Fibroblast of skin of right biceps (primary cell): Measurements from ENCODE around the gene HSPE1.
"Not testable (repeated sequence)": the region's sequence is repeated elsewhere in the genome, so short reads cannot be mapped to it uniquely, and the experiment has no call there.

ENCODE experiments used
- DNase-seq: peaks from one replicate; pipeline ENCODE4 v3.0.0-alpha.2; 2013

HSPE1 gene

DNA sequence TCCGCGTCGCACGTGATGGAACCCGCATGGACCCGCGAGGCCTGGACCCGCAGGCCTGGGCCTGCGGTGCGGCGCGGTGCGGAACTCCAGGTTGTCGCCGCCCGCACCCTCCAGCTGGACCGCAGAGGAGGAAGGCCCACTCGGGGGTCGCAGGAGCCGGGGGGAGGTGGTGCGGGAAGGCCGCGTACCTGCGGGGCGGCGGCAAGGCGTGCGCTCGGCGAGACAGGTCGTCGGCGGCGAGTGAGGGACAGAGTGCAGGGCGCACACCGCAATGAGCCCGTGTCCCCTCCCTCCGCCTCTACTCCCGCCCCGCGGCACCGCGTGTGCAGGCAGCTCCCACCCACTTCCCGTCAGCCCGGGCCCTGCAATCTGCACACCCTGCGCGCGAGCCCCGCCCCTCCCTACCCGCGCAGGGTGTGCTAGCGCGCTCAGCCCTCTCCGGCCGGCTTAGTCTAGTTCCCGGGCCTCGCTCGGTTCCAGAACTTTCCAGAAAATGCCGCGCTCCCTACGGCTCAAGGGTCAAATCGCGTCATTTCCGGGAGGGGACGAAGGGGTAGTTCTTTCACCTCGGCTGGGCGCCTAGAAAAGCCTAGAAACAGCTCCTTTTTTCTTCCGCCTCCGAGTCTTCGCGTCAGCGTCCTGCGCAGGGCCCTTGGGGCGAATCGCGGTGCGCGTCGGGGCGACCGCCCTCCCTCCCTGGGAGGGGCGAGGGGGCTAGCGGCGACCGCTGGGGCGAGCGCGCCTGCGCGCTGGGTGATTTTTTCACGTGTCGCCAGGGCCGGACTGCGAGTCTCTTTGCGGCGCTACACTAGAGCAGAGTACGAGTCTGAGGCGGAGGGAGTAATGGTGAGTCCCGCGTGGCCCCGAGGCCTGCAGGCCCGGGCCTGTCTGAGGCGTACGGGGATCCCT, at the start of gene HSPE1, which contains the start of gene HSPD1:
Gene HSPE1 (plus strand): TSS at position 786 of the 909 bp plus-strand sequence. CDS start 58 bp downstream, at position 844.
Gene HSPD1 (minus strand): TSS at position 247 of the 909 bp plus-strand sequence. CDS start 992 bp downstream, outside the sequence.
- DNase-seq = peak; percentile 100

DNA sequence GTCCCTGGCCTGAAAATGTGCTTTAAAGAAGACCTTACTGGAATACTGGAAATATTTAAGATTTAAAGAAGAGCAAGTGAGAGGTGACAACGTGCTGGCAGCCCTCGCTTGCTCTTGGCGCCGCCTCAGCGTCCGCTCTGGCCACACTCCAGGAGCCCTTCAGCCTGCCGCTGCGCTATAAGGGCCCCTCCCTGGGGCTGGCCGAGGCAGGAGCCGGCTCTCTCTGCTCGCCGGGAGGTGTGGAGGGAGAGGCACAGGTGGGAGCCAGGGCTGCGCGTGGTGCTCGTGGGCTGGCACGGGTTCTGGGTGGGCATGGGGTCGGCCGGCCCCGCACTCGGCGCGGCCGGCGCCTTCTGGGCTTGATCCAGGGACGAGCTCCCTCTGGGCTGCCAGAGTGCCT, 49.7 kb upstream of the HSPE1 start:
- DNase-seq = no peak

DNA sequence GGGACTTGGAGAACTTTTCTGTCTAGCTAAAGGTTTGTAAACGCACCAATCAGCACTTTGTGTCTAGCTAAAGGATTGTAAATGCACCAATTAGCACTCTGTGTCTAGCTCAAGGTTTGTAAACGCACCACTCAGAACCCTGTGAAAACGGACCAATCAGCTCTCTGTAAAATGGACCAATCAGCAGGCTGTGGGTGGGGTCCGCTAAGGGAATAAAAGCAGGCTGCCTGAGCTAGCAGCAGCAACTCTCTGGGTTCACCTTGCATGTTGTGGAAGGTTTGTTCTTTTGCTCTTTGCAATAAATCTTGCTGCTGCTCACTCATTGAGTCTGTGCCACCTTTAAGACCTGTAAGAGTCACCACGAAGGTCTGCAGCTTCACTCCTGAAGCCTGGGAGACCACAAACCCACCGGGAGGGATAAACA, 49.2 kb upstream of the HSPE1 start:
- DNase-seq = not testable (repeated sequence)

DNA sequence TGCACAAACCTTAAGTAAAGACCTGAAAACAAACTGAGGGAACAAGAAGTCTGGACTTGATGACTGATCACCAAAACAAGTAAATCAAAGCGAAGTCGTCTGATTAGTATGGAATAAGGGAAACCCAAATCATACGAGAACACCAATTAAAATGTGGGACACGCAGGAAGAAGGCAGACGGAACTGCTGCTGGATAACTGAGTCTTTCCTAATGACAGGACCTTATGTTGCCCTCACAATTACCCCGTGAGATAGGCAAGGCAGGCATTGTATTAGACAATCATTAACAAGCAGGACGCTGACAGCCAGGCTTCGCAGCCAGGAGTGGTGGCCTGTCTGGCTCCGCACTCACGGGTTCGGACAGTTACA, 47.4 kb upstream of the HSPE1 start:
- no peak for DNase-seq

DNA sequence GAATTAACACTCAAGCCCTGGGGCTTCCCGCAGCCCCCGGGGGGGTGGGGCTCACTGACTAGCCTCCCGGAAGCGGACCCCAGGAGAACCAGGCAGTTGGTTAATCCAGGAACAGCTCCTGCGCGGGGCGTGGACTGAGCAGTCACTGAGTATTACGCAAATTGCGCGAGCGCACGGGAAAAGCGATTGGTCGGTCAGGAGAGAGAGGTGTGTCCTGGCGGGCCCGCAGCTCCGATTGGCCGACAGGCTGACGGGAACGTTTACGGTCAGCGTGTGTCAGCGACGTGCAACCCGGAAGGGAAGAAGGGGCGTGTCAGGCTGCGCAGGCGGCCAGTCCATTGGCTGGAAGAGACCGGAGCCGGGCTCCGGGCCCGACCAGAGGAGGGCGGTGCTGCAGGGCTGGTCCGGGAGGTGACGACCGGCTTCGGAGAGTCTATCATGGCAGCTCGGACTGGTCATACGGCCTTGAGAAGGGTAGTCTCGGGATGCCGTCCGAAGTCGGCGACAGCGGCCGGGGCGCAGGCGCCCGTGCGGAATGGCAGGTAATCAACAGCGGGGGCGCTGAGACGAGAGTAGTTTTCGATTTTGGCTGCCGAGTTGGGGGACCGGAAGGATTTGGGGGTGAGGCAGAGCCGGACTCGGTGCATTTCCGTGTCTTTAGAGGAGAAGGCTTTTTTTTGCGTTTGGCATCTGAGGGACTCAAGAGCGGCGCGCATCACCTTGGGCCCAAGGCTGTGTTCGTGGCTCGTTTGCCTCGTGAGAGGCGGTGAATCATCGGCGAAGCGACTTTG, 46.9 kb upstream of the HSPE1 start, which contains the start of gene COQ10B:
Gene COQ10B (plus strand): TSS at position 430 of the 791 bp plus-strand sequence. CDS start 9 bp downstream, at position 439.
- peak; percentile 100 for DNase-seq

DNA sequence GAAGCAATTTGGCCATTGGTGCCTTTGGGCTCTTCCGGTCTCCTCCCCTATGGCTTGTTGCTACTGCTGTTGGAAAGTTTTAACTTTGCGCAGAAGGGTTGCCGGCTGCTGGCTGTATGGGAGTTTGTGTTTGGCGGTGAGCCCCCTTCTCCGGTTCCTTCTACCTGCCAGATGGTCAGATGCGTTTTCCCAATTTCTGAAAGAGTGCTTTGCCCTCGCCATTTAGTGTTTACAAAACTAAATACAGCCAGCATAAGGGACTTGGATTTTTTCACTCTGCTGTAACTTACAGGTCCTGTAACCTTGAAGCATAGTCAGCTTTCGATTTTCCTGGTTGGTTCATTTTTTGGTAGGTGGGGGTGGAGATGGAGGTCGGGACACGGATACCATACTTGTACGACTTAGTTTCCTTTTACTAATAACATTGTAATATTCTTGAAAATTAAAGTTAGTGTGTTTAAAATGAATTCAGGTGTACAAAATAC, 46.2 kb upstream of the HSPE1 start:
- no peak for DNase-seq

DNA sequence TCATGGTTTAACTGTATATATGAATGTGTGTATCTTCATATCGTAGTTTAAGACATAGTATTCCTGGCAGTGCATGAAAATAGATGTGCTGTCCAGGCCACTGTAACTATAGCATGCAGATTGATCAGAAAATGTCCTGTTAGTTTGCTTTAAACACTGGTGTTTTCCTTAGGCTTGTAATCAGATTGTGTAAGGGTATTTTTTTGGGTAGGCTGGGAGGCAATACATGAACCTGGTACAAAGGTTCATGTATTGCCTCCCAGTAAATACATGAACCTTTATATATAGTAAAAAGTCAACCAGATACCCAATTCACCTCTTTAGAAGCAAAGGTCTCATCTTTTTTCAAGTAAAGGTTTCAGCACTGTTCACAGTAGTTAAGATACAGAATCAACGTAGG, 45.3 kb upstream of the HSPE1 start:
- no peak for DNase-seq

DNA sequence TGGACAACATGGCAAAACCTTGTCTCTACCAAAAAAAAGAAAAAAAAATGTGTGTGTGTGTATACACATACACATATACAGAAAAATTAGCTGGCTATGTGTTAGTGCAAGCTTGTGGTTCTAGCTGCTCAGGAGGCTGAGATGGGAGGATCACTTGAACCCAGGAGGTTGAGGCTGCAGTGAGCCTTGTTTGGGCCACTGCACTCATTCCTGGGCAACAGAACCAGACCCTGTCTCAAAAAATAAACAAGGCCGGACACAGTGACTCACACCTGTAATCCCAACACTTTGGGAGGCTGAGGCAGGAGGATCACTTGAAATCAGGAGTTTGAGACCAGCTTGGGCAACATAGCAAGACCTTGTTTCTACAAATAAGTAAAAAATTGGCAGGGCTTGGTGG, 44.8 kb upstream of the HSPE1 start:
- no peak for DNase-seq

DNA sequence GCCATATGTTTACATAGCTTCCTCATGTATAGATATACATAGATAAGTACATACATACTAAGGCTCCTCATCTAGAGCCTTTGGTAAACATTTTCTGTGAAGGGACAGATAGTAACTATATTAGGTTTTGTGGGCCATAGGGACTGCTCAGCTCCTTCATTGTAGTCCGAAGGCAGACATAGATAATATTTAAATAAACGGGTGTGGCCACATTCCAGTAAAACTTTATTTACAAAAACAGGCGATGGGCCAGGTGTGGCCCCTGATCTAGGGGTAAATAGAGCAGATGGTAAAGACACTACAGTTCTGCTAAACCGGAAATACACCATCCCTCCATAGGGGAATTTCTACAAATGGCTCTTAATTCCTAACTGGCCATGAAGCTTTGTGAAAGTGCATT, 39.5 kb upstream of the HSPE1 start:
- no peak for DNase-seq

DNA sequence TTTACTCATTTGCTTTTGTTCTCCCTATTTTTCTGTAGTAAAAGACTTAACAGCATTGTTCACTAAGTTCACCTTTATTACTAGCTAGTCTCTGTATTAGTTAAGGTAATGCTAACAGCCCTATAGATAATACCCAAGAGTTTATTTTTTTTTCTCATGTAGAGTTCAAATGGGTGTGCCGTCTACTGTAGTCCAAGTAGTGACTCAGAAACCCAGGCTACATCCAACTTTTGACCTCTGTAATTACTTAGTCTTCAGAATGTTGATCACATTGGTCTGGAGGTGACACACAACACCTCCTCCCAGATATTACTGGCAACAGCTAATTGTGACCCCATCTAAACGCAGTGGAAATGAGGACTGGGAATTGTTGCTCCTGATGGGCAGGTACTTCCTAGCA, 39.1 kb upstream of the HSPE1 start:
- DNase-seq = no peak

DNA sequence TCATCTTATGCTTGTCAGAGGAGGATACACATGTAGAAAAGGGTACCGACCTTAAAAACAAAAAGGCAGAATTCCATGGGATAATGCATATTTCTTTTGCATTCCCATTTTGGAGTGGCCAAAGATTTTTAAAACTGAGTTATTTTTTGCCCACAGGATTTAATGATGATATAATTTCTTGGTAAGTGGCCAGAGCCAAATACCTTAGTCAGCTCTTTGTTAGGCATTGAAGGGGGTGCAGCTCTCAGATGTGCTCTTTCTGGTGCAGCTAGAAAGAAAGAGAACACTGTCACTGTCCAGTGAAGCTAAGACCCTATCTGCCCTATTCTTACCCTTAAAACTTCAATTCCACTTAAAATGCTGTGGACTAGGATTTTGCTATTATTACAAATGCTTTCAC, 36.0 kb upstream of the HSPE1 start:
- peak; percentile 46 for DNase-seq

DNA sequence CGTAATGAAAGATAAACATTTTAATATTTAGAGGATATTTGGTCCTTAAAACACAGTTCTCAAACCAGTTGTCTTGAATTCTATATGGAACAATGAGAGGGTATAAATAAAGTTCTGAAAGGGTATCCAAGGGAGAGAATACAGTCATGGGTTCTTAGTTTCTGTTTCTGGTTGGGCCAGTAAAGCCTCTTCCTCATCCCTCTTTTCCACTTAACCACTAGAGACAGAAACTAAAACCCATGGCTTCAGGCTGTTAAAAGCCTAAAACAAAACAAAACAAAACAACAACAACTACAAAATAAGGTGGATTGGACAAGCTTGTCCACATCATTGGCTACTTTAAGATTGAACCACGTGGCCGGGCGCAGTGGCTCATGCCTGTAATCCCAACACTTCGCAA, 28.0 kb upstream of the HSPE1 start:
- no peak for DNase-seq

DNA sequence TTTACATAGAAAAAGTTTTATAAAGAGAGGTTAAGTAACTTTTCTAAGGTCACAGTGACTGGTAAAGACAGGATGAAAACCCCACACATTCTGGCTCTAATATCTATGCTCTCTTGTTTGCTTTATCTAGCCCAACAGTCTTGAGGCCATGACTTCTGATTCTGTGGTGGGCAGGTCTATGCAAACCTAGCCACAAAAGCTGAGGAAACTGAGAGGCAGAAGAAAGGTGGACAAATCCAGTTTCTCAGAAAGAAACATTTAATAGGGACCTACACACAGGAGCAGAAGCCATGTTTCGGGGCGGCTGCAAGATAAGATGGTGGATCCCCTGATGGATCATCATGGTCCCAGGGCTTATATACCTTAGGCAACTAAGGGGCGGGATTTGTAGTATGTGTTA, 22.4 kb upstream of the HSPE1 start:
- DNase-seq = no peak

DNA sequence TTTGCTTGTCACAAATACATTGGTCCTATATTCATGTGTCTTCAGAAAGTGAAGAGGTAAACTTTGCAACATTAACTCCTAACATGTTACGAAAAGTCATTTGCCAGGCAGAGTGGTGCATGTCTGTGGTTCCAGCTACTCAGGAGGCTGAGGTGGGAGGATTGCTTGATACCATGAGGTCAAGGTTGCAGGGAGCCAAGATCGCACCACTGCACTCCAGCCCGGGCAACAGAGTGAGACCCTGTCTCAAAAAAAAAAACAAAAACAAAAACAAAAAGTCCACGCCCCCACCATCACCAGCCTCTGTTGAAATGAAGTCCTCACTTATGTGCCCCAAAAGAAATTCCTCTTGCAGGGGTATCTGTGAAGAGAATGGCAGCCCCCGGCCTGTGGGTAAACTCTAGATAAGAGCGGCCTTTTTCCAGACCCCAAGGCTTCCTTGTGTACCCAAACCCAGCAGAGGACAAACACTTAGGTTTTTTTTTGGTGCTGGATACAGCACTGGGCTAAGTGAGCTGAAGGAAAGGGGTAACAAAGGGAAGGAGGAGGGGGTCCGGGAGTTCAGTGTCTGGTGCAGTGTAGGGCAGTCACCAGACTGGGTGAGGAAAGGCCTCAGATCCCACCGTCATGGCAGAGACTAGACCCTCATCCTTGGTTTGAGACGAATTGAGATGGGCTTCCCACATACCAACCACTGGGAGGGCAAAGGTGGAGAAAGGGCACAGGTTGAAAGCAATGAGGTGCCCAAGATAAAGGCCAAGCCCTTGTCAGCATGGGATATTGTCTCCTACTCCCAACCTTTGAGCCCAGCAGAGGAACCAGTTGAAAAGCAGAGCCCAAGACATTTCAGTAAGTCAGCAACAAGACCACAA, 19.8 kb upstream of the HSPE1 start:
- no peak for DNase-seq

DNA sequence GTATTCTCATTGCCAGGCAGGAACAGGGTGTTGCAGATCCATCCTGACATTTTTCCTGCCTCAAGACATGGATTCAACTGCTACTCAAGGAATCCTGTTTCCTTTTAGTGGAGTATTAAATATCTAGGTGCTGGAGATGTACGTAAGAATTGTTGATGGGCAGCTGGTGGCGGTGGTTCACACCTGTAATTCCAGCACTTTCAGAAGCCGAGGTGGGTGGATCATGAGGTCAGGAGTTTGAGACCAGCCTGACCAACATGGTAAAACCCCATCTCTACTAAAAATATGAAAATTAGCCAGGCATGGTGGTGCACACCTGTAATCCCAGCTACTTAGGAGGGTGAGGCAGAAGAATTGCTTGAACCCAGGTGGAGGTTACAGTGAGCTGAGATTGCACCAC, 15.9 kb upstream of the HSPE1 start:
- not testable (repeated sequence) for DNase-seq

DNA sequence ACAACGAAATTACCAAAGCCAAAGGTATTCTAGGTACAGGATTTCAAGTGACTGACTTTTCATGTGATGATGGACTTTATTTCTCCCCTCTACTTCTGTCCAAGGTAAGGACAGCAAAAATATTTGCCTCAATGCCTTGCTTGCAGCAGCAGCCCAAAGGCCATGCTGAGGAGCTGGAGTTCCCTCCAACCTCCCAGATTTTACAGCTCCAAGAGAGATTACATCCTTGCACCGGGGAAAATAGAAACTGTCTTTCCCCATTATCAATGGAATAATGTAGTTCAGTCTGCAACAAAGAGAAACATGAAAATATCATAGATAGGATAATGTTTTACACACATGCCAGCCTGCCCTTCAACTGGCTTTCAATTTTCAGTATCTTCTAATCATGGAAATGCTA, 14.0 kb upstream of the HSPE1 start:
- DNase-seq = no peak

DNA sequence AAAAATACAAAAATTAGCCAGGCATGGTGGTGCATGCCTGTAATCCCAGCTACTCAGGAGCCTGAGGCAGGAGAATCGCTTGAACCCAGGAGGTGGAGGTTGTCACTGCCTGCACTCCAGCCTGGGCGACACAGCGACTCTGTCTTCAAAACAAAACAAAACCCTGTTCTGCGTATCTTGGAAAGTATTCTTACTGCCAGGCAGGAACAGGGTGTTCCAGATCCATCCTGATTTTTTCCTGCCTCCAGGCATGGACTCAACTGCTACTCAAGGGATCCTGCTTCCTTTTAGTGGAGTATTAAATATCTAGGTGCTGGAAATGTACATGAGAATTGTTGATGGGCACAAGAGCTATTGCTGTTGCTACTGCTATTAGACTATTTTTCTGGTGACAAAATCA, 12.8 kb upstream of the HSPE1 start:
- no peak for DNase-seq

DNA sequence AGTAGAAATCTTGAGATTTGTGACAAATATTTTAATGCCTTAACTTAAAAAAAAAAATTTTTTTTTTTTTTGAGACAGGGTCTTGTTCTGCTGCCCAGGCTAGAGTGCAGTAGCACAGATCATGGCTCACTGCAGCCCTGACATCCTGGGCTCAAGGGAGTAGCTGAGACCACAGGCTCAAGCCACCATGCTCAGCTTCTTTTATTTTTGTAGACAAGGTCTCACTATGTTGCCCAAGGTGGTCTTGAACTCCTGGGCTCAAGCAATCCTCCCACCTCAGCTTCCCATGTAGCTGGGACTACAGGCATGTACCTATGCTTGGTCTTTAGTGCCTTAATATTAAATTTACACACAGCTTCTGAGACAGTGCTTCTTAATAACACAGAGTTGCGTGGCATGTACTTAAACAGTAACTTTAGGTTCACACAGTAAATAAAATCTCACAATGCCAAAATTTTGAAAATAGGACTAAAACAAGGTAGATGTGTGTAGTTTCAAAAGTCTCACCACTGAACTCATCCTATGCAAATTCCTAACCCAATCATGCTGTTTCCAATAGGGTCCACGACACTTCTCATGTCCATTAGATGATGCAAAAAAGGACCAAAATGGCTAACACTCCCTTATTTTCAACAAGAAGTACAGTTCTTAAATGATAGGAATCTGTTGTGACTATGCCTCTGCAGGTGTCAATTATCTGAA, 4.6 kb upstream of the HSPE1 start:
- no peak for DNase-seq

DNA sequence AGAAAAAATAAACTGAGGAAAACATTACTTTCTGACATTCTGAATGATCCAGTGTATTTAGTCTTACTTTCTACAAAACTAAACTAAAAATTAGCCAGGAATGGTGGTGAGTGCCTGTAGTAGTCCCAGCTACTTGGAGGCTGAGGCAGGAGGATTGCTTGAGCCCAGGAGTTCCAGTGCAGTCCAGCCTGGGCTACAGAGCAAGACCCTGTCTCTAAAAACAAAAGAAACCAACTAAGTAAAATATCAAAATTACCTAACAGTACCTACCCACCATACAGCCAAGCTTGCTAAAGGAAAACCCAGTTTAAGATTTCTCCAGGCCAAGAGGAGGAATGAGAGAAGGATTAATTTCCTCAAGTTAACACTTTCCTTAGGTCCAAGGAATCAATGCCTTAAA, 3.5 kb upstream of the HSPE1 start:
- no peak for DNase-seq

DNA sequence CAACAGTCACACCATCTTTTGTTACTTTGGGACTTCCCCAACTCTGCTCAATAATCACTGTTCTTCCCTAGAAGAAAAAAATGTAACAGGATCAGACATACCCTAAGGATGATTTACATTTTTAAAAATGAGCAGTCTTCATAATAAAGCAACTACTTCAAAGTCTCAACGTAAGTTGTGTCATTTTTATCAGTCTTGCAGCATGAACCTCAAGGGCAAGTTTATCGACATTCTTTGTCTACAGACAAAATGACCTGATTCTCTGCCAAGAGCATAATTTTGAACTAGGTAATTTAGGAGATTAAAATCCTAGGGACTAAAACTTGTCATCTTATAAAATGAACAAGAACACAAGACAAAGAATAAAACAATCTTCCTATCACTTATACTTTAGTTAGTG, 2.9 kb upstream of the HSPE1 start:
- DNase-seq = no peak

DNA sequence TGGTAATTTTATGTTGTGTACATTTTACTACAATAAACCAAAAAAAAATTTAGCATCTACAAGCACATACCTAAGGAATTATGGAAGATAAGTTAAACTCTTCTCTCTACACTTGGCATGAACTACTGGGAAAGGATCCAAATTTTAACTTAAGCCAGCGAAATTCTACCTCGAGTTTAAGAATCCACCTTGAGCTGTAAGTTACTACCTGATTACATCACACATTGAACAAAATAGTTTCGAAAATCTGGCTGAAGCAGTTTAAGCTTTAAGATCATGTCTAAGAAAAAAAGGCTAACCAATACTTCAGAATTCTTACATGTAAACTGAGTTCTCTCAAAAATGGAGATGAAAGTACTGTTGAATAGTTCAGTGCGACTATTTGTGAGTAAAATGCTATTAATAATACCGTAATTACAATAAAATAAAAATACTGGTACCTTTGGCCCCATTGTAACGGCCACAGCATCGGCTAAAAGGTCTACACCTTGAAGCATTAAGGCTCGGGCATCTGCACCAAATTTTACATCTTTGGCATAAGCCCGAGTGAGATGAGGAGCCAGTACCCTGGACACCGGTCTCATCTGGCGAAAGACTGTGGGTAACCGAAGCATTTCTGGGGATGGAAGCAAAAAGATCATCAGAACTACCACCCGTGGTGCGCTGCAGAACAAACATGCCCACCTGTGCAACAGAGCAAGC, 1.8 kb upstream of the HSPE1 start:
- peak; percentile 20 for DNase-seq
